Duodenal mucosa (tissue), 2 donors: Measurements from ENCODE around the gene MAP3K5.

Source experiments
- H3K27ac ChIP-seq: one replicate; pipeline ENCODE4 v1.7.0; 2013; ENCODE audit warnings: low read depth, low read length
- H3K27me3 ChIP-seq, 2 donors: one replicate each; pipeline ENCODE4 v1.7.0; 2013; ENCODE audit warnings: low read length in 2 of 2, control low read depth in 1 of 2; ENCODE audit not compliant: insufficient read depth in 2 of 2, control insufficient read depth in 1 of 2
- H3K36me3 ChIP-seq, 2 donors: one replicate each; pipeline ENCODE4 v1.7.0; 2013; ENCODE audit warnings: low read length in 2 of 2, control low read depth in 1 of 2; ENCODE audit not compliant: insufficient read depth in 2 of 2, control insufficient read depth in 1 of 2
- H3K4me1 ChIP-seq, 2 donors: one replicate each; pipeline ENCODE4 v1.7.0; 2013; ENCODE audit warnings: low read length in 2 of 2, control low read depth in 1 of 2; ENCODE audit not compliant: insufficient read depth in 2 of 2, control insufficient read depth in 1 of 2
- H3K4me3 ChIP-seq, 2 donors: one replicate each; pipeline ENCODE4 v1.7.0; 2013; ENCODE audit warnings: low read length in 2 of 2, low read depth in 1 of 2
- H3K9ac ChIP-seq, 2 donors: one replicate each; pipeline ENCODE4 v1.7.0; 2013; ENCODE audit warnings: low read length in 2 of 2, low read depth in 1 of 2
- H3K9me3 ChIP-seq, 2 donors: one replicate each; pipeline ENCODE4 v1.7.0; 2013; ENCODE audit warnings: low read length in 2 of 2, control low read depth in 1 of 2; ENCODE audit not compliant: control insufficient read depth in 1 of 2

MAP3K5 gene

GRCh38 chr6:136521427-136521826 is 270.9 kb downstream of the MAP3K5 start:
- H3K4me1 ChIP-seq = no peaks in the 10 kb centered on the region
- peaks cover 0 to 5% of the 10 kb centered on the region in 2 donors for H3K36me3 ChIP-seq
- H3K4me3 ChIP-seq = no peak overlapping the region
- H3K9ac ChIP-seq = no peak overlapping the region
- H3K27ac ChIP-seq = no peak overlapping the region
- no peaks in the 10 kb centered on the region for H3K27me3 ChIP-seq
- no peaks in the 10 kb centered on the region for H3K9me3 ChIP-seq

GRCh38 chr6:136520517-136520916 is 271.8 kb downstream of the MAP3K5 start:
- Histone ChIP-seq H3K4me1 (no peaks in the 10 kb centered on the region), H3K36me3 (peaks cover 0 to 3% of the 10 kb centered on the region in 2 donors), H3K27me3 (no peaks in the 10 kb centered on the region), H3K27ac (no peak overlapping the region), H3K4me3 (no peak overlapping the region), H3K9me3 (no peaks in the 10 kb centered on the region), H3K9ac (no peak overlapping the region)

- peaks cover 0 to under 1% of the 10 kb centered on the region in 2 donors for H3K4me1 ChIP-seq
Measured at GRCh38 chr6:136517582-136517981, 274.7 kb downstream of the MAP3K5 start.

GRCh38 chr6:136517002-136517401 is 275.3 kb downstream of the MAP3K5 start:
- no peaks in the 10 kb centered on the region for H3K36me3 ChIP-seq
- no peaks in the 10 kb centered on the region for H3K27me3 ChIP-seq
- no peak overlapping the region for H3K27ac ChIP-seq
- H3K9ac ChIP-seq = no peak overlapping the region
- H3K9me3 ChIP-seq = no peaks in the 10 kb centered on the region
- H3K4me1 ChIP-seq = peaks cover 5 to 7% of the 10 kb centered on the region in 2 donors
- no peak overlapping the region for H3K4me3 ChIP-seq

More at GRCh38 chr6:136517582-136517981, 274.7 kb downstream of the MAP3K5 start:
- Histone ChIP-seq H3K27ac (no peak overlapping the region), H3K36me3 (no peaks in the 10 kb centered on the region), H3K27me3 (no peaks in the 10 kb centered on the region), H3K4me3 (no peak overlapping the region), H3K9ac (no peak overlapping the region), H3K9me3 (no peaks in the 10 kb centered on the region)

- Histone ChIP-seq H3K27ac (no peak overlapping the region), H3K4me3 (no peak overlapping the region), H3K36me3 (no peaks in the 10 kb centered on the region), H3K9me3 (no peaks in the 10 kb centered on the region), H3K9ac (no peak overlapping the region), H3K4me1 (peaks cover 8 to 13% of the 10 kb centered on the region in 2 donors), H3K27me3 (no peaks in the 10 kb centered on the region)
Measured at GRCh38 chr6:136514591-136514990, 277.7 kb downstream of the MAP3K5 start.

GRCh38 chr6:136511926-136512325 is 280.4 kb downstream of the MAP3K5 start:
- Histone ChIP-seq H3K9ac (no peak overlapping the region), H3K36me3 (no peaks in the 10 kb centered on the region), H3K4me1 (peaks cover 13 to 14% of the 10 kb centered on the region in 2 donors), H3K27ac (no peak overlapping the region), H3K9me3 (no peaks in the 10 kb centered on the region), H3K27me3 (no peaks in the 10 kb centered on the region), H3K4me3 (no peak overlapping the region)

GRCh38 chr6:136511397-136511796 is 280.9 kb downstream of the MAP3K5 start:
- H3K9ac ChIP-seq = no peak overlapping the region
- no peak overlapping the region for H3K27ac ChIP-seq
- H3K4me1 ChIP-seq = peaks cover 13 to 14% of the 10 kb centered on the region in 2 donors
- no peaks in the 10 kb centered on the region for H3K36me3 ChIP-seq
- no peaks in the 10 kb centered on the region for H3K27me3 ChIP-seq
- no peaks in the 10 kb centered on the region for H3K9me3 ChIP-seq
- no peak overlapping the region for H3K4me3 ChIP-seq

GRCh38 chr6:136510782-136511181 is 281.5 kb downstream of the MAP3K5 start:
- Histone ChIP-seq H3K36me3 (no peaks in the 10 kb centered on the region), H3K27me3 (no peaks in the 10 kb centered on the region), H3K4me3 (no peak overlapping the region), H3K9me3 (no peaks in the 10 kb centered on the region), H3K27ac (no peak overlapping the region), H3K4me1 (peaks cover 13 to 14% of the 10 kb centered on the region in 2 donors), H3K9ac (no peak overlapping the region)

- Histone ChIP-seq H3K27ac (no peak overlapping the region), H3K4me3 (no peak overlapping the region), H3K4me1 (peaks cover 13 to 14% of the 10 kb centered on the region in 2 donors), H3K9ac (no peak overlapping the region), H3K36me3 (no peaks in the 10 kb centered on the region), H3K9me3 (no peaks in the 10 kb centered on the region), H3K27me3 (no peaks in the 10 kb centered on the region)
Measured at GRCh38 chr6:136510299-136510698, 282.0 kb downstream of the MAP3K5 start.

GRCh38 chr6:136508725-136509392 is 283.4 kb downstream of the MAP3K5 start:
- H3K9ac ChIP-seq = no peak overlapping the region
- H3K9me3 ChIP-seq = no peaks in the 10 kb centered on the region
- H3K27ac ChIP-seq = no peak overlapping the region
- no peak overlapping the region for H3K4me3 ChIP-seq
- H3K4me1 ChIP-seq = peaks cover 13 to 14% of the 10 kb centered on the region in 2 donors
- no peaks in the 10 kb centered on the region for H3K36me3 ChIP-seq
- H3K27me3 ChIP-seq = no peaks in the 10 kb centered on the region
